Myocyte (in vitro differentiated cells): Measurements from ENCODE around the gene ATXN2. TPM values are rescaled to one million over a fixed set of nuclear protein-coding genes. Genes with fewer than 3 reads are reported as not detected.

Experiments used
- DNase-seq: peaks from one replicate; pipeline ENCODE4 v3.0.0-alpha.2; 2012; ENCODE audit warnings: low read depth
- total RNA-seq: library from RNA; depleted of rRNA; stranded (reverse); fragments of >200 nt; gene quantifications from 2 replicates; pipeline ENCODE4 v1.2.3, GENCODE V29; 2014

ATXN2 gene
- total RNA-seq, 1 donor from 2014 or later = 18.3 TPM

- no peak for DNase-seq
These were observed 159.0 kb downstream of the ATXN2 start for GRCh38 chr12:111440152-111440551.

GRCh38 chr12:111439657-111440151 is 159.4 kb downstream of the ATXN2 start:
- no peak for DNase-seq

GRCh38 chr12:111438481-111438880 is 160.6 kb downstream of the ATXN2 start:
- DNase-seq = peak; percentile 72

GRCh38 chr12:111437816-111438454 is 161.2 kb downstream of the ATXN2 start:
- peak; percentile 78 for DNase-seq

GRCh38 chr12:111436811-111437210 is 162.3 kb downstream of the ATXN2 start:
- DNase-seq = no peak

- DNase-seq = no peak
These were observed 162.8 kb downstream of the ATXN2 start for GRCh38 chr12:111436266-111436665.

- DNase-seq = peak; percentile 97
These were observed 163.4 kb downstream of the ATXN2 start for GRCh38 chr12:111435661-111436201.

- DNase-seq = peak; percentile 94
These were observed 164.3 kb downstream of the ATXN2 start for GRCh38 chr12:111434680-111435338.

- no peak for DNase-seq
These were observed 165.1 kb downstream of the ATXN2 start for GRCh38 chr12:111434049-111434448.

- DNase-seq = no peak
These were observed 167.3 kb downstream of the ATXN2 start for GRCh38 chr12:111431772-111432171.

- DNase-seq = no peak
These were observed 168.4 kb downstream of the ATXN2 start for GRCh38 chr12:111430433-111431353.

GRCh38 chr12:111429828-111430432 is 169.2 kb downstream of the ATXN2 start:
- no peak for DNase-seq

GRCh38 chr12:111428728-111429175 is 170.4 kb downstream of the ATXN2 start:
- no peak for DNase-seq

GRCh38 chr12:111428081-111428727 is 170.9 kb downstream of the ATXN2 start:
- no peak for DNase-seq

- DNase-seq = no peak
These were observed 171.6 kb downstream of the ATXN2 start for GRCh38 chr12:111427417-111428074.

GRCh38 chr12:111426344-111427185 is 172.6 kb downstream of the ATXN2 start:
- DNase-seq = no peak

GRCh38 chr12:111425655-111426054 is 173.5 kb downstream of the ATXN2 start:
- DNase-seq = no peak

- DNase-seq = no peak
These were observed 174.3 kb downstream of the ATXN2 start for GRCh38 chr12:111424793-111425251.
